G401 (cell line): ENCODE results near the gene SUGP2. TPM values are rescaled to one million over a fixed set of nuclear protein-coding genes. Genes with fewer than 3 reads are reported as not detected.

Source experiments
- DNase-seq: peaks from one replicate; pipeline ENCODE4 v3.0.0-alpha.2; 2015; ENCODE audit warnings: low spot score
- in situ Hi-C: cut with HindIII; loops from 2 replicates; pipeline ENCODE4 v1.10.0; 2016; ENCODE audit warnings: low sequenced_read_pairs, mixed read lengths
- total RNA-seq: library from RNA; depleted of rRNA; stranded (reverse); fragments of >200 nt; shearing (Covaris generic); gene quantifications from 2 replicates; pipeline ENCODE4 v1.2.3, GENCODE V29; 2014

SUGP2 gene
- total RNA-seq, 1 experiment from 2014 or later: 62.9 TPM

DNA sequence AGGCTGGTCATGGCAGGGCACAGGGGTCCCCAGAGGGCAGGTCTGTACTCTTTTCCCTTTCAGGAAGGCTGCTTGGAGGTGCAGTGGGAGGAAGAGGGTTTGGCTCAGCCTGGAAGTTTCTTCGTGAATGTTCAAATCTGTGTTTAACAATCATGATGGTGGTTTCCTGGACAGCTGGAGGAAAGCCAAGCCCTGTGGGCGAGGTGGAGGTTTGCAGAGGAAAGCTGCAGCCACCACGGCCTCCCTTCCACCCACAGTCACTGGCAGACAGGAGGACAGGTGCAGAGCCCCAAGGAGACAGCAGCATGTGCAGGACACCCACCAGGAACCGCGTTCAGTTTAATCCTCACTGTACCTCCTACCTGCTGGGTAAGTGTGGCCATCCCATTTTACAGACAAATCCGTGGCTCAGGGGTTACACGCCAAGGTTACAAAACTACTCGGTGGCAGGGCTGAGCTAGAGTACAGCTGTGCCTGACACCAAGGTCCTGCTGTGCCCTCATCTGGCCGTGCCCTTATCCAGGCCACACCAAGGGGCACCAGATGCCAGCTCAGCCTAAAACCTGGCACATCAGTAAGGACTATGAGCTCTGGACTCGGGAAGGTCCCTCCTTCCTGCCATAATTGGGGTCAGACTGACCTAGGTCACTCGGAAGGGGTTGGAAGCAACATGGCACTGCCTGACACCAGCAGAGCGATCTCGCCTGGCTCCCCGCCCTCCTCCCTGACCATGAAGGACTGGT lies 34.1 kb downstream of the SUGP2 start:
- DNase-seq: no peak
- in situ Hi-C loops: no loop called here

- no peak for DNase-seq
- in situ Hi-C loops: no loop called here
These were observed 35.0 kb downstream of the SUGP2 start for GRCh38 chr19:18998276-18998675.

GRCh38 chr19:18996796-18997394 lies 36.4 kb downstream of the SUGP2 start:
- in situ Hi-C loops: no loop called here
- no peak for DNase-seq

GRCh38 chr19:18996351-18996750 lies 37.0 kb downstream of the SUGP2 start:
- in situ Hi-C loops: no loop called here
- DNase-seq: no peak

- peak; percentile 55 for DNase-seq
- in situ Hi-C loops: no loop called here
These were observed 37.5 kb downstream of the SUGP2 start for GRCh38 chr19:18995804-18996241.

- no peak for DNase-seq
- in situ Hi-C loops: no loop called here
These were observed 40.2 kb downstream of the SUGP2 start for GRCh38 chr19:18993115-18993514.

- in situ Hi-C loops: no loop called here
- DNase-seq: no peak
These were observed 40.6 kb downstream of the SUGP2 start for GRCh38 chr19:18992696-18993095.

- no peak for DNase-seq
- in situ Hi-C loops: no loop called here
These were observed 41.8 kb downstream of the SUGP2 start for GRCh38 chr19:18991468-18991867.

- no peak for DNase-seq
- in situ Hi-C loops: no loop called here
These were observed 42.3 kb downstream of the SUGP2 start for GRCh38 chr19:18991006-18991405.

DNA sequence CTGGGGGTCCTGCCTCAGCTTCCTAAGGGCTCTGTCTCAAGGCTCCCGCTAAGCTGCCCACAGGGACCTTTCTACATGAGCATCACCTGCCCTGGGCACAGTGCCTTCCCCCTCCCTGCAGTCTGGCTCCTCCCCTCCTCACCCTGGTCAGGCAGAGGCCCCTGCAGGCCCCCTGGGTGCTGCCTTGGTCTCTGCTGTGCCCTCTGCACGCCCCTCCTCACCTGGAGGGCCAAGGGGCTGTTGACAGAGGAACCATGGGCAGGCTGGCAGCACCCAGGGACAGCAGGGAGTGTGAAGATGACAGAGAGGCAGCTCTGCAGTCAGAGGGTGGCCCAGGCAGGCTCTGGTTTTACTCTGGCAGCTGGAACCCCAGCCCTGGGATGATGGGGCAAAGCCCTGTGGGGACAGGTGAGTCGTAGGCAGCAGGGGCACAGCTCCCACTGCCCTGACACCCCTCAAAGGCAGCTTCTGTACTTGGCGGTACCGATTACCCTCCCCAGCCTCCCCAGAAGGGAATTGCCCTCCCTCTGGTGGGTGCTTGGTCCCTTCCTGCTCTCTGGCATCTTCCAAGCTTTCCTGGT lies 43.1 kb downstream of the SUGP2 start:
- no peak for DNase-seq
- in situ Hi-C loops: no loop called here

GRCh38 chr19:18989316-18989715 lies 44.0 kb downstream of the SUGP2 start:
- in situ Hi-C loops: no loop called here
- DNase-seq: no peak

- no peak for DNase-seq
- in situ Hi-C loops: no loop called here
These were observed 45.9 kb downstream of the SUGP2 start for GRCh38 chr19:18987456-18987855.

GRCh38 chr19:18985257-18985656 lies 48.1 kb downstream of the SUGP2 start:
- in situ Hi-C loops: no loop called here
- DNase-seq: no peak

DNA sequence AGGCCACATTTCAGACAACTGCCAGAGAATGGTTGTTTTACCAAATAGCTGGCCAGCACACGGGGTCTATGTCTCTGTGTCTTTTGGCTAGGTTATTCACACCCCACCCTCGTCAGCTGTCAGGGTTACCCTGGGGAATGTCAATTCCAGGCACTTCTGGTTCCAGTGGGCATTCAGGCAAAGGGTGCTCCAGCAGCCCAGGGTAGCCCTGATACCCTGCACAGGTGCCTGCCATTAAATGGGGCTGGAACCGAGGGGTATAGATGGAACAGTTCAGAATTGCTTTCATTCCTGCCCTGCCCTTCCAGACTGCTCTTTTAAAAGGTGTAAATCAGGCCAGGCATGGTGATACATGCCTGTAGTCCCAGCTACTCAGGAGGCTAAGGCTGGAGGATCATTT lies 49.1 kb downstream of the SUGP2 start:
- in situ Hi-C loops: no loop called here
- no peak for DNase-seq

DNA sequence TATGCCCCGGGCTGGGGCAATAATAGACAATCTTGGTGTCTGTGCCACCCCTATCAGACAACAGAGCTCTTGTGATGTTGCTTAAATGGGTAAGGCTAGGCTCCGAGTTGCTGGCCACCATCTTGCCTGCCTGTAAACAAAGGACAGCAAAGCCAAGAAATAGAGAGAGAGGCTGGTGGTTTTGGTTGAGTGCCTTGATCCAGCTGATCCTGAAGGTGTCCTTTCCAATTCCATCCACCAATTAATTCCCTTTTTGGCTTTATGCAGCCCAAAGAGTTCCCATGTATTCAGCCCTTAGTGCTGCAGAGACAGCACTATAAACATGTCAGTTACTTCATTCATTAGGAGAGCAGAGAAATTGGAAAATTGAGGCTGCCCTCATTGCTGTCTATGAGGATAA lies 50.6 kb downstream of the SUGP2 start:
- DNase-seq: no peak
- in situ Hi-C loops: no loop called here

GRCh38 chr19:18980432-18981020 lies 52.8 kb downstream of the SUGP2 start:
- DNase-seq: no peak
- in situ Hi-C loops: no loop called here

GRCh38 chr19:18978616-18979015 lies 54.7 kb downstream of the SUGP2 start:
- no peak for DNase-seq
- in situ Hi-C loops: no loop called here

DNA sequence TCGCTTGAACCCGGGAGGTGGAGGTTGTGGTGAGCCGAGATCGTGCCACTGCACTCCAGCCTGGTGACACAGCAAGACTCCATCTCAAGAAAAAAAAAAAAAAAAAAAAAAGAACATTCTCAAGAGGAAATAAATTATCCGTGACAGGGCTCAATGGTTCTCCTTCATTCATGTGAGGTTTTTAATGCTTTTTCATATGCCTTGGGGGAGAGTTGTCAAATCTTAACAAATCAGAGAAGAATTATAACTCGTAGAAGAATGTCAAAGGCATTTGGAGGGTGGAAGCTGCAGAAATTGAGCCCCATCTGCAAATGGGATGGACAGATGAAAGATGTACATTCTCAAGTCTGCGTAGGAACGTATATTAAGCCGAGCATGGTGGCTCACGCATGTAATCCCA lies 57.4 kb downstream of the SUGP2 start:
- in situ Hi-C loops: no loop called here
- no peak for DNase-seq

- DNase-seq: no peak
- in situ Hi-C loops: no loop called here
These were observed 58.3 kb downstream of the SUGP2 start for GRCh38 chr19:18975011-18975410.

GRCh38 chr19:18972851-18973250 lies 60.5 kb downstream of the SUGP2 start:
- in situ Hi-C loops: no loop called here
- DNase-seq: no peak
